ENCODE results near the gene RYR1.

DNA sequence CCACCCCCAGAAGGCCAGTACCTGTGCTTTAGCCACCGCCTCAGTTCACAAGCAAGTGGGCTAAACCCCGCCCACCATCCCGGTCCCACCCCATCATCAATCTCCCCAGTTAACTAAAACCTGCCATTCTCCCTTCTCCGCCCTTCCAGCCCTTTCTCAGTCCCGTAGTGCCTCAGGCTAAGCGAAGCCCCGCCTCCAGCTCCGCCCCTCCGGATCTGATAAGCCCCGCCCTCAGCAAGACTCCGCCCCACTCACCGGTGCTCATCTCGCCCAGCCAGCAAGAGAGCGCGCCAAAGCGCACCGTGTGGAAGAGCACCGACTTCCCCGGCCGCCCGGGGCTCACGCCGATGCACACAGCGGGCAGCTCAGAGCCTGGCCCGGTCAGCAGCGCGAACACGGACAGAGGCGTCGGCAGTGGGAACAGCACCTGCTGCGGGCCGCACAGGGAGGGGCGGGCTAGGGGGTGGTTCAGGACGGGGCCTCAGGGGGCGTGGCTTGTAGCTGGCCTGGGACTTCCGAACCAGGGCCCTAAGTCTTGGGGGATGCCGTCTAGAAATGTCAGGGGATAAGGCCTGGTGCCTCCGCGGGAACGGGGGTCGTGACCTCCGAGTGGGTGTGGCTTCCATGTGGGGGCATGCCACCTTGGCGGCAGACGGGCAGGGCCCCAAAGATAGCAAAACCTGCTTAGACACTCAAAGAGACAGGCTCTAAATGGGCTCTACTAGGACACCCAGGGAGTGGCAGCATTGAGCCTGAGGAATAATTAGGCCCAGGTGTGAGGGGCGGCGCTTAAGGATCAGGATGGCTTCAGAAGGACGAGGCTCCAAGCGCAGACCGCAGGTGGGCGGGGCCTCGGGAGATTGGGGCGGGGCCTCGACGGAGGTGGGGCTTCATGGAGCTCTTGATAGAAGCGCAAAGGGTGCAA is 162.8 kb downstream of the RYR1 start:
- TF ChIP-seq, protein P1, sequence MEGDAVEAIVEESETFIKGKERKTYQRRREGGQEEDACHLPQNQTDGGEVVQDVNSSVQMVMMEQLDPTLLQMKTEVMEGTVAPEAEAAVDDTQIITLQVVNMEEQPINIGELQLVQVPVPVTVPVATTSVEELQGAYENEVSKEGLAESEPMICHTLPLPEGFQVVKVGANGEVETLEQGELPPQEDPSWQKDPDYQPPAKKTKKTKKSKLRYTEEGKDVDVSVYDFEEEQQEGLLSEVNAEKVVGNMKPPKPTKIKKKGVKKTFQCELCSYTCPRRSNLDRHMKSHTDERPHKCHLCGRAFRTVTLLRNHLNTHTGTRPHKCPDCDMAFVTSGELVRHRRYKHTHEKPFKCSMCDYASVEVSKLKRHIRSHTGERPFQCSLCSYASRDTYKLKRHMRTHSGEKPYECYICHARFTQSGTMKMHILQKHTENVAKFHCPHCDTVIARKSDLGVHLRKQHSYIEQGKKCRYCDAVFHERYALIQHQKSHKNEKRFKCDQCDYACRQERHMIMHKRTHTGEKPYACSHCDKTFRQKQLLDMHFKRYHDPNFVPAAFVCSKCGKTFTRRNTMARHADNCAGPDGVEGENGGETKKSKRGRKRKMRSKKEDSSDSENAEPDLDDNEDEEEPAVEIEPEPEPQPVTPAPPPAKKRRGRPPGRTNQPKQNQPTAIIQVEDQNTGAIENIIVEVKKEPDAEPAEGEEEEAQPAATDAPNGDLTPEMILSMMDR (conservative IDR thresholded peaks at IDR 0.05): no peak
- TF ChIP-seq ZFX (IDR thresholded peaks at IDR 0.05): no peak

Measured in C4-2B (cell line).